IMR-90 (cell line): ENCODE measurements around the gene GMCL2.

Experiments used
- BHLHE40 ChIP-seq: fragments of 150-350 bp; IDR thresholded peaks from 2 replicates; pipeline ENCODE4 v1.6.1; 2016; ENCODE audit warnings: mild to moderate bottlenecking, low read depth, low read length
- CEBPB ChIP-seq: IDR thresholded peaks from 2 replicates; pipeline ENCODE4 v1.6.1; 2012; ENCODE audit warnings: low read depth, low read length, improper control_type of control experiment
- CHD1 ChIP-seq: IDR thresholded peaks from 2 replicates; pipeline ENCODE4 v1.6.1; 2012; ENCODE audit warnings: low read depth, low read length, improper control_type of control experiment
- MAFK ChIP-seq: IDR thresholded peaks from 2 replicates; pipeline ENCODE4 v1.6.1; 2012; ENCODE audit warnings: low read depth, low read length, improper control_type of control experiment
- MXI1 ChIP-seq: IDR thresholded peaks from 2 replicates; pipeline ENCODE4 v1.6.1; 2012; ENCODE audit warnings: low read depth, mild to moderate bottlenecking, low read length, moderate library complexity, borderline replicate concordance
- POLR2A ChIP-seq: IDR thresholded peaks from 2 replicates; pipeline ENCODE4 v1.6.1; 2012; ENCODE audit warnings: mild to moderate bottlenecking, low read depth, low read length
- RAD21 ChIP-seq: IDR thresholded peaks from 2 replicates; pipeline ENCODE4 v1.6.1; 2012; ENCODE audit warnings: low read length, improper control_type of control experiment
- SMC3 ChIP-seq: fragments of 150-350 bp; IDR thresholded peaks from 2 replicates; pipeline ENCODE4 v1.6.1; 2016; ENCODE audit warnings: low read depth, mild to moderate bottlenecking, antibody characterized with exemption, low read length, moderate library complexity
- TF ChIP-seq, protein P1 (sequence below): conservative IDR thresholded peaks from 2 replicates; pipeline ENCODE4 v1.5.1; 2012; ENCODE audit warnings: mild to moderate bottlenecking, low read depth, low read length, improper control_type of control experiment
- TF ChIP-seq, protein P2 (sequence below): fragments of 150-350 bp; IDR thresholded peaks from 2 replicates; pipeline ENCODE4 v1.6.1; 2017; ENCODE audit warnings: mild to moderate bottlenecking, antibody characterized with exemption, low read length, low read depth

DNA sequence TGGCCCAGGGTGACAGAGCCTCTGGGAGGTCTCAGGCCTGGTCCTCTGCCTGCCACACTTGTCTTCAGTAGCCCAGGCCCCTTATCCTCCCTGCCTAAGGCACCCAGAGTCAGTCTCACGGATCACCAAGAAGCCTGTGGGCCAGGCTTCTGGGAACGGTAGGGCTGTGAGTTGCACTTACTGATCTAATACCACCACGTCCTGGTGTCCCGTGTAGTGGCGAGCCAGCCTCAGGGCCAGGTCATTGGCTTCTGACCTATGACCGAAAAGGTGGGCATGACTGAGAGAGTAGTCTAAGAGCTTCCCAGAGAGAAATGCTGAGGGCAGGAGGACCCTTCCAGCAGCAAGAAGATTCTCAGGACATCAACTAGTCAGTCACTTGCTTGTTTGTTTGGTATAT, 38.0 kb upstream of the GMCL2 start:
- TF ChIP-seq MAFK (no peak), CEBPB (no peak), CHD1 (no peak), MXI1 (no peak), SMC3 (no peak), BHLHE40 (no peak), POLR2A (no peak), RAD21 (no peak)
- TF ChIP-seq, protein P1, sequence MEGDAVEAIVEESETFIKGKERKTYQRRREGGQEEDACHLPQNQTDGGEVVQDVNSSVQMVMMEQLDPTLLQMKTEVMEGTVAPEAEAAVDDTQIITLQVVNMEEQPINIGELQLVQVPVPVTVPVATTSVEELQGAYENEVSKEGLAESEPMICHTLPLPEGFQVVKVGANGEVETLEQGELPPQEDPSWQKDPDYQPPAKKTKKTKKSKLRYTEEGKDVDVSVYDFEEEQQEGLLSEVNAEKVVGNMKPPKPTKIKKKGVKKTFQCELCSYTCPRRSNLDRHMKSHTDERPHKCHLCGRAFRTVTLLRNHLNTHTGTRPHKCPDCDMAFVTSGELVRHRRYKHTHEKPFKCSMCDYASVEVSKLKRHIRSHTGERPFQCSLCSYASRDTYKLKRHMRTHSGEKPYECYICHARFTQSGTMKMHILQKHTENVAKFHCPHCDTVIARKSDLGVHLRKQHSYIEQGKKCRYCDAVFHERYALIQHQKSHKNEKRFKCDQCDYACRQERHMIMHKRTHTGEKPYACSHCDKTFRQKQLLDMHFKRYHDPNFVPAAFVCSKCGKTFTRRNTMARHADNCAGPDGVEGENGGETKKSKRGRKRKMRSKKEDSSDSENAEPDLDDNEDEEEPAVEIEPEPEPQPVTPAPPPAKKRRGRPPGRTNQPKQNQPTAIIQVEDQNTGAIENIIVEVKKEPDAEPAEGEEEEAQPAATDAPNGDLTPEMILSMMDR: no peak
- TF ChIP-seq, protein P2, sequence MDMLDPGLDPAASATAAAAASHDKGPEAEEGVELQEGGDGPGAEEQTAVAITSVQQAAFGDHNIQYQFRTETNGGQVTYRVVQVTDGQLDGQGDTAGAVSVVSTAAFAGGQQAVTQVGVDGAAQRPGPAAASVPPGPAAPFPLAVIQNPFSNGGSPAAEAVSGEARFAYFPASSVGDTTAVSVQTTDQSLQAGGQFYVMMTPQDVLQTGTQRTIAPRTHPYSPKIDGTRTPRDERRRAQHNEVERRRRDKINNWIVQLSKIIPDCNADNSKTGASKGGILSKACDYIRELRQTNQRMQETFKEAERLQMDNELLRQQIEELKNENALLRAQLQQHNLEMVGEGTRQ: no peak
